ENCODE results near the gene GON4L.

GRCh38 chr1:155725142-155725541 is 131.9 kb downstream of the GON4L start:
- TF ChIP-seq CTCF (IDR thresholded peaks at IDR 0.05), result no peak
- TF ChIP-seq POLR2A (IDR thresholded peaks at IDR 0.05), result no peak
